RWPE2 (cell line): ENCODE results near the gene GPER1.
"Not testable (repeated sequence)": the region's sequence is repeated elsewhere in the genome, so short reads cannot be mapped to it uniquely, and the experiment has no call there.

Source experiments
- ATAC-seq: fragments of 200-7000 bp; cut with Tn5 transposase; 3 replicates; pipeline ENCODE4 v1.9.1; 2021; ENCODE audit warnings: low read depth
- DNase-seq: peaks from one replicate; pipeline ENCODE4 v3.0.0-alpha.2; 2020; ENCODE audit warnings: low spot score
- H3K27ac ChIP-seq: fragments of 450-650 bp; 2 replicates; pipeline ENCODE4 v1.5.1; 2017; ENCODE audit warnings: mild to moderate bottlenecking; ENCODE audit not compliant: poor library complexity, severe bottlenecking
- H3K27me3 ChIP-seq: fragments of 250-450 bp; sonication (Bioruptor Pico); 2 replicates; pipeline ENCODE4 v1.5.1; 2021; ENCODE audit warnings: mild to moderate bottlenecking, moderate library complexity; ENCODE audit not compliant: insufficient read depth, poor library complexity, severe bottlenecking
- H3K36me3 ChIP-seq: fragments of 250-450 bp; sonication (Bioruptor Pico); 2 replicates; pipeline ENCODE4 v1.5.1; 2020; ENCODE audit warnings: low read depth, mild to moderate bottlenecking, moderate library complexity
- H3K4me1 ChIP-seq: fragments of 250-450 bp; sonication (Bioruptor Pico); 2 replicates; pipeline ENCODE4 v1.5.1; 2021; ENCODE audit warnings: mild to moderate bottlenecking, moderate library complexity; ENCODE audit not compliant: insufficient read depth, poor library complexity, severe bottlenecking
- H3K4me3 ChIP-seq: fragments of 250-450 bp; sonication (Bioruptor Pico); 2 replicates; pipeline ENCODE4 v1.5.1; 2021; ENCODE audit warnings: mild to moderate bottlenecking, moderate library complexity; ENCODE audit not compliant: severe bottlenecking
- H3K9me3 ChIP-seq: fragments of 250-450 bp; sonication (Bioruptor Pico); 2 replicates; pipeline ENCODE4 v1.5.1; 2021; ENCODE audit warnings: mild to moderate bottlenecking, moderate library complexity; ENCODE audit not compliant: severe bottlenecking
- CTCF ChIP-seq: fragments of 450-650 bp; IDR thresholded peaks from one replicate; pipeline ENCODE4 v1.5.1; 2017; ENCODE audit warnings: mild to moderate bottlenecking, moderate library complexity; ENCODE audit not compliant: poor library complexity, severe bottlenecking

Gene GPER1

GRCh38 chr7:1068013-1068412 lies 19.9 kb upstream of the GPER1 start:
- Histone ChIP-seq H3K36me3 (no peaks in the 10 kb centered on the region), H3K4me3 (no peak overlapping the region), H3K27ac (no peak overlapping the region), H3K9me3 (no peaks in the 10 kb centered on the region), H3K27me3 (no peaks in the 10 kb centered on the region), H3K4me1 (no peaks in the 10 kb centered on the region)
- TF ChIP-seq CTCF: no peak
- ATAC-seq (no peak), DNase-seq (no peak)

GRCh38 chr7:1068619-1069018 lies 19.3 kb upstream of the GPER1 start:
- ATAC-seq: no peak
- no peak for DNase-seq
- TF ChIP-seq CTCF: no peak
- Histone ChIP-seq H3K4me3 (no peak overlapping the region), H3K27ac (no peak overlapping the region), H3K4me1 (no peaks in the 10 kb centered on the region), H3K36me3 (no peaks in the 10 kb centered on the region), H3K9me3 (no peaks in the 10 kb centered on the region), H3K27me3 (no peaks in the 10 kb centered on the region)

GRCh38 chr7:1070544-1071011 lies 17.3 kb upstream of the GPER1 start:
- ATAC-seq: no peak
- DNase-seq: no peak
- Histone ChIP-seq H3K27me3 (no peaks in the 10 kb centered on the region), H3K36me3 (no peaks in the 10 kb centered on the region), H3K4me3 (no peak overlapping the region), H3K27ac (no peak overlapping the region), H3K9me3 (no peaks in the 10 kb centered on the region), H3K4me1 (peaks cover 5% of the 10 kb centered on the region)
- TF ChIP-seq CTCF: no peak

GRCh38 chr7:1071731-1072254 lies 16.1 kb upstream of the GPER1 start:
- Histone ChIP-seq H3K9me3 (no peaks in the 10 kb centered on the region), H3K4me1 (peaks cover 14% of the 10 kb centered on the region), H3K4me3 (no peak overlapping the region), H3K27ac (no peak overlapping the region), H3K27me3 (no peaks in the 10 kb centered on the region), H3K36me3 (no peaks in the 10 kb centered on the region)
- ATAC-seq (no peak), DNase-seq (no peak)
- no peak for TF ChIP-seq CTCF

- H3K4me1 ChIP-seq: peaks cover 14% of the 10 kb centered on the region
- ATAC-seq: no peak
- H3K27ac ChIP-seq: no peak overlapping the region
- H3K4me3 ChIP-seq: no peak overlapping the region
- DNase-seq: no peak
- no peaks in the 10 kb centered on the region for H3K27me3 ChIP-seq
- H3K9me3 ChIP-seq: no peaks in the 10 kb centered on the region
- no peak for TF ChIP-seq CTCF
- no peaks in the 10 kb centered on the region for H3K36me3 ChIP-seq
Measured at GRCh38 chr7:1073142-1073977, 14.6 kb upstream of the GPER1 start.

- not testable (repeated sequence) for H3K4me3 ChIP-seq, DNase-seq, H3K36me3 ChIP-seq, ATAC-seq, H3K27ac ChIP-seq, H3K27me3 ChIP-seq, H3K9me3 ChIP-seq
- H3K4me1 ChIP-seq: peaks cover 14% of the 10 kb centered on the region
Measured at GRCh38 chr7:1074018-1074417, 13.9 kb upstream of the GPER1 start.
